Fibroblast of villous mesenchyme (primary cell): ENCODE data around the gene KSR2. TPM values are rescaled to one million over a fixed set of nuclear protein-coding genes. Genes with fewer than 3 reads are reported as not detected.

ENCODE experiments used
- DNase-seq: peaks from one replicate; pipeline ENCODE4 v3.0.0-alpha.2; 2010; ENCODE audit warnings: low read depth
- H3K4me3 ChIP-seq: 2 replicates; pipeline ENCODE4 v1.5.1; 2011; ENCODE audit warnings: low read depth, mild to moderate bottlenecking, low read length
- total RNA-seq: library from RNA; depleted of rRNA; stranded (reverse); fragments of >200 nt; gene quantifications from 2 replicates; pipeline ENCODE4 v1.2.3, GENCODE V29; 2012
- TF ChIP-seq, protein P1 (sequence below): IDR thresholded peaks from 2 replicates; pipeline ENCODE4 v1.5.1; 2012; ENCODE audit warnings: low read depth, mild to moderate bottlenecking, low read length; ENCODE audit not compliant: insufficient read depth

KSR2 gene
- total RNA-seq, 1 donor = not detected

DNA sequence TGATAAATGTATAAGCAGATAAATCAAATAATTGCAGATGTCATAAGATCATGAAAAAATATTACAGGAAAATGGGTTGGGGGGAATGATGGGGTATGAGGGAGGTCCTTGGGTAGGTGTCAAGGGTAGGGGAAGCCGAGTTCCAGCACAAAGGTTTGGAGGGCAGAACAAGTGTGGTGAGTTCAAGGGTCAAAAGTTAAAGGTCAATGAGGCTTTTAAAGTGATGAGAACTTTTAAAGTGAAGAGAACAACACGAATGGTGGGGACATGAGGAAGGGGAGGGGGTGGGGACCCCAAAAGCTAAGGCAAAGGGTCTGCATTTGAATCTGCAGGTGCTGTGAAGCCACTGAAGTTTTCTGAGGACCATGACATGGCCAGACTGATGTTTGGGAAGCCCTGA lies 406.8 kb downstream of the KSR2 start:
- TF ChIP-seq, protein P1, sequence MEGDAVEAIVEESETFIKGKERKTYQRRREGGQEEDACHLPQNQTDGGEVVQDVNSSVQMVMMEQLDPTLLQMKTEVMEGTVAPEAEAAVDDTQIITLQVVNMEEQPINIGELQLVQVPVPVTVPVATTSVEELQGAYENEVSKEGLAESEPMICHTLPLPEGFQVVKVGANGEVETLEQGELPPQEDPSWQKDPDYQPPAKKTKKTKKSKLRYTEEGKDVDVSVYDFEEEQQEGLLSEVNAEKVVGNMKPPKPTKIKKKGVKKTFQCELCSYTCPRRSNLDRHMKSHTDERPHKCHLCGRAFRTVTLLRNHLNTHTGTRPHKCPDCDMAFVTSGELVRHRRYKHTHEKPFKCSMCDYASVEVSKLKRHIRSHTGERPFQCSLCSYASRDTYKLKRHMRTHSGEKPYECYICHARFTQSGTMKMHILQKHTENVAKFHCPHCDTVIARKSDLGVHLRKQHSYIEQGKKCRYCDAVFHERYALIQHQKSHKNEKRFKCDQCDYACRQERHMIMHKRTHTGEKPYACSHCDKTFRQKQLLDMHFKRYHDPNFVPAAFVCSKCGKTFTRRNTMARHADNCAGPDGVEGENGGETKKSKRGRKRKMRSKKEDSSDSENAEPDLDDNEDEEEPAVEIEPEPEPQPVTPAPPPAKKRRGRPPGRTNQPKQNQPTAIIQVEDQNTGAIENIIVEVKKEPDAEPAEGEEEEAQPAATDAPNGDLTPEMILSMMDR = no peak
- H3K4me3 ChIP-seq = no peak overlapping the region
- DNase-seq = no peak

DNA sequence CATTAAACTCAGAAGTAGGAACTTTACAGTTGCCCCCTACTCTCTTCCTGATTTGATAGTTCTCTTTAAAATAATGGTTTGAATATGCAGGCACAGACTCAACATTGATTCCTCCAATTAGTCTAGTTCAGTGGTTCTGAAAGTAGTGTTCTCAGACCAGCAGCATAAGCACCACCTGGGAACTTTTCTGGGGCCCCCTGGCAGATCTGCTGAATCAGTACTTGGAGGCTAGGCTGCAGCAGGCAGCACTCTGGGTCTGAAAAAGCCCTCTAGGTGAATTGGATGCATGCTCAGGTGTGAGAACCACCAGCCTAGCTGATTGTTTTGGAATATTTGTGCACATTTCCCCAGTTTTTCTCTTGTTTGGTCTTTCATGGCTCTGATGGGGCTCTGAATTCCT lies 408.8 kb downstream of the KSR2 start:
- no peak overlapping the region for H3K4me3 ChIP-seq
- TF ChIP-seq, protein P1 = no peak
- DNase-seq = no peak

DNA sequence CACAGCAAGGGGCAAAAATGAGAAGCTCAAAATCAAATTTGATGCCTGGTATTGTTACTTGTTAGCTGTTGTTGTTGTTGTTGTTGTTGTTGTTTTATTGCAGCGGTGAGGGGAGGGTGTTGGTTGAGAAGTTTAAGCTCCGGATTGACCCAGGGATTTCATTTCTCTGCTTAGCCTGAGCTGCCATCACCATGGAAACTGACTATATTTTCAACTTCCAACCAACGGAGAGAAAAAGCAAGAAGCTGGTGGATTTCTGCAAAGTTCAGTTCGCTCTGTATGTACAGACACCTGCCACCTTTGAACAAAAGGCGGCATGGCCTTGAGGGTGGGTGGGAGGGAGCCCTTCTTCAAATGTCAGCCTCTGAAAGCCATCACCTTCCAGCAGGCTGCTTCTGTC lies 412.9 kb downstream of the KSR2 start:
- H3K4me3 ChIP-seq = no peak overlapping the region
- DNase-seq = no peak
- TF ChIP-seq, protein P1 = no peak

DNA sequence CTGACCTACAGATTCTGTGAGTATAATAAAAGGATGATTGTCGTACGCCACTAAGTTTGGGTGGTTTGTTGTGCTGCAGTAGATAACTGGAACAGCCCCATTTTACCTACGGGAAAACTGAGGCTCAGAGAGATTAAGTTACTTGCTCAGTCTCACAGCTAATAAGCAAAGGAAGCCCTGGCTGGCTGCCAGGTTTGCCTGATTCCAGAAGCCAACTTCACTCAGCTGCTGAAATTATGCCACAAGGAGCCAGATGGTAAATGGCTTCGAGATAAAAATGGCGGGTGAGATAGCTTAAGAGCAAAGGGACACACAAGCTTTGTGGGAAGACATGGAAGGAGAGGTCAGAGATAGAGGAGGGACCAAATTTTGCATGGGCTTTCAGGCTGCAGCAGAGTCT lies 415.8 kb downstream of the KSR2 start:
- DNase-seq = no peak
- TF ChIP-seq, protein P1 = no peak
- no peak overlapping the region for H3K4me3 ChIP-seq

DNA sequence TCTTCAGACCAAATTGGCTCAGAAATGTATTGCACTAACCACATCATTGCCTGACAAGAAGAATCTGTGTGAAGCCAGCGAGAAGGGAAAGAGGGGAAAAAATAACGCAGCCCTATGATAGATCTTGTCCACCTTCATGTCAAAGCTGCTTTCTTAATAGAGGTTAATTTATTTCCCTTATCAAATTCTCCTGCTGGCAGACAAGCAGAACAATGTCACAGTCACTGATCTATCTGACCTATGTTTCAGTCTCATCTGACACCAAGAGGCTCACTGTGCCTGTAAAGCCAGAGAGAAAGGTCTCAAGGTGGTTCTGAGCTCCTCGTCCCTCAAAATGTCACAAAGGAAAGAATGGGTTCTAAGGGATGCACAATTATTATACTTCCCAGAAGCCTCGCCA lies 417.1 kb downstream of the KSR2 start:
- TF ChIP-seq, protein P1 = no peak
- no peak overlapping the region for H3K4me3 ChIP-seq
- no peak for DNase-seq

DNA sequence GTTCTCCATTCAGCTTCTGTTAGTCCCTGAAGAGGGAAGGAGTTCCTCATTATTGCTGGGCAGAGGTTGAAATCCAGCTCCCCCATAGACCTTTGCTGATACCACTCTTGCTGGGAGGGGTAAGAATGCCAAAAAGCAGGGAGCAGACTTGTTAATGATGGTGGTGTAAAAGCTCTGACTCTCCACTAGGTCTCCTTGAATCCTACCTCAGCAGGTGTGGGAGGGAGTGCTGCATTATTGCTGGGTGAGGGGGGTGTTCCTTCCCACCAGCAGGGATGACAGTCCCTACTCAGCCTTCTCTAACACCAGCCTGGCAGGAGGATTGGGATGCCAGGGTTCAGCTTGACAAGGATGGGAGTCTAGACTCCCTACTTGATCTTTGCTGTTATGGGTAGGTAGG lies 421.6 kb downstream of the KSR2 start:
- DNase-seq = no peak
- TF ChIP-seq, protein P1 = no peak

DNA sequence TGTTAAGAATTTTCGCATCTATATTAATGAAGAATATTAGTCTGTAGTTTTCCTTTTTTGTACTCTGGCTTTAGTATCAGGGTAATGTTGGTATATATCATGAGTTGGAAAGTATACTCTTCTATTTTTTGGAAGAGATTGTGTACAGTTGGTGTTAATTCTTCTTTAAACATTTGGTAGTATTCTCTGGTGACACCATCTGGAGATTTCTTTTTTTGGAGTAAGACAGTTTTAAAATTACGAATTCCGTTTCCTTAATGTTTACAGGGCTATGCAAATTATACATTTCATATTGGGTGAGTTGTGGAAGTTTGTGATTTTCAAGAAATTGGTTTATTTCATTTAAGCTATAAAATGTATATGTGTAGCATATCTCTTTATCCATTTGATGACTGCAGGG lies 423.6 kb downstream of the KSR2 start:
- H3K4me3 ChIP-seq = no peak overlapping the region
- TF ChIP-seq, protein P1 = no peak
- DNase-seq = no peak

More for the DNA sequence above, 421.6 kb downstream of the KSR2 start:
- H3K4me3 ChIP-seq = no peak overlapping the region
